GM19397 (cell line): ENCODE data around the gene ANKS4B.
"Not testable (repeated sequence)": the region's sequence is repeated elsewhere in the genome, so short reads cannot be mapped to it uniquely, and the experiment has no call there.

Experiments
- ATAC-seq: cut with Tn5 transposase; IDR thresholded peaks from one replicate; pipeline ENCODE4 v1.9.1; 2021; ENCODE audit warnings: mild to moderate bottlenecking, moderate library complexity; ENCODE audit not compliant: unreplicated experiment

Gene ANKS4B

DNA sequence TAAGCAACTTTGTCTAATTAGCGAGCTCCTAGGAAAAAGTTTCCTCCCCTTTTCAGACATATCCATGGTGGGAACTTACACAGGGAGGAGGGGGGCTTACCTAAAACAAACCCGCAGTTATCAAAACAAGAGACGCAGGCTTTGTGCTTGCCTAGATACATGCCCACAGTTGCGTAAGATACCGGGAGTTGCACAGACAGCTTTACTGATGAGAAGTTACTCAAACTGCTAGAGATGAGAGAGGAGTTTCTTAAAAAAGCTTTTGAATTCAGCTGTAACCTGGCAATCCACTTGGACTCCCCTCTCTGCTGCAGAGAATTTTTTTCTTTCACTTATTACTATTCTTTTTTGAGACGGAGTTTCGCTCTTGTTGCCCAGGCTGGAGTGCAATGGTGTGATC is 15.3 kb upstream of the ANKS4B start:
- no peak for ATAC-seq

DNA sequence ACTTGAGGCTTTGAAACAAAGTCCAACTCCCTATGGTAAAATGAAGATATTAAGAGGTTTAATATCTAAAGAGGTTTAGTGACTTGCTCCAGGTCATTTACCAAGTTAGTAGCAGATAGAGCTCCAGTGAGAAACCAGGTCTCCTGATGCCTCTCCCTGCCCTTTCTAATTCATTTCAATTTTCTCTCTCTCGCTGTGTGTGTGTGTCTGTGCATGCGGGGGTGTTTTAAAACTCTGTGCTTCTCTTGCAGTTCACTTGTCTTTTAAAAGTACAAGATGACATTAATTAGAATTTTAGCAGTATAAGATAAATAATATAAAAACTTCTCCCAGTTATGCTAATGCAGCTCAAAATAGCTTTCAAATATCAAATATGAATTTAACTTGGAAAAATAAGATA is 13.9 kb upstream of the ANKS4B start:
- ATAC-seq = no peak

DNA sequence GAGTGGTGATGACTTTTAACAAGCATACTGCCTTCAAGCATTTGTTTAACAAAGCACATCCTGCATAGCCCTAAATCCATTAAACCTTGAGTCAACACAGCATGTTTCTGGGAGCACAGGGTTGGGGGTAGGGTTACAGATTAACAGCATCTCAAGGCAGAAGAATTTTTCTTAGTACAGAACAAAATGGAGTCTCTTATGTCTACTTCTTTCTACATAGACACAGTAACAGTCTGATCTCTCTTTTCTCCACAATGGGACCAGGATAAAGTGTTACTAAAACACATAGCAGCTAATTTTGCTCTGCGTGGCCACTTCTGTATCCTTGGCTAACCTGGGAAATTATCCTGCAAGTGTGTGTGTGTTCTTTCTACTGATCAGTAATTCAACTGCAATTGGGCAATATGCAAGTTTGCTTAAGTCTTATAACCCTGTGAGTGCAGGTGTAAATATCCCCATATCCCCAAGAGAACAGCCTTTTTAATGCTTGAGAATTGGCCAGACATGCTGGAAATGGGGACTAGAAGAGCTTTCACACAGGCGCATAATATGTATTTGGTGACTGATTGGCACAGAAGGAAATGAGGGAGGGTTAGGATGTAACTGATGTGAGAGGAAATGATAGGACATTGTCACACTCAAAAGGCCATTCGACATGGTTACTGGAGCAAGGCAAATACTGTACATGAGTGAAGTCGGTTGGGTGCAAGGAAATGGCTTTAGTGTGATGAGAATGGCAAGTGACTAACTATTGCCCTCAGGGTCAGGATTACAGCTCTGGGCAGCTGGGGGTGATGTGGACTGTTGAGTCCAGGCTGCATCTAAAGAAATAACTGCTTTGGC is 10.8 kb upstream of the ANKS4B start:
- no peak for ATAC-seq

DNA sequence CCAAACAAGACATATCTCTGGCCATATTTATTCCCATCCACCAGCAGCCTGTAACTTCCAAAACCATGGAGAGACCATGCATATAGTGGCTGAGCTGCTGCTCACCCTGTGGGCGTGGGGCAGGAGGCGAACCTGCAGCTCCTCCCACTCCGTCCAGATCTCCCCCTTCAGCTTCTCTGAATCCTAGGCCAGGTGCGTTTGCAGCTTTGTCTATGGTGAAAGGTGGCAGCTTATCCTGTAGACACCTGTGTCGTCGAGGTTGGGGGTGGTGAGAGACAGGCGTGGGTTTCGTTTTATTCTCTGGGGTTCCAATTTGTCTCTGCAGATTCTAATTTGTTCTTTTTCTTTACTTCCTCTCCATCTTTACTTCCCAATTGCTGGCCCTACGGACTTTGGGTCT is 9.7 kb upstream of the ANKS4B start:
- no peak for ATAC-seq

- no peak for ATAC-seq
Observed at GRCh38 chr16:21224800-21225199, 8.7 kb upstream of the ANKS4B start.

DNA sequence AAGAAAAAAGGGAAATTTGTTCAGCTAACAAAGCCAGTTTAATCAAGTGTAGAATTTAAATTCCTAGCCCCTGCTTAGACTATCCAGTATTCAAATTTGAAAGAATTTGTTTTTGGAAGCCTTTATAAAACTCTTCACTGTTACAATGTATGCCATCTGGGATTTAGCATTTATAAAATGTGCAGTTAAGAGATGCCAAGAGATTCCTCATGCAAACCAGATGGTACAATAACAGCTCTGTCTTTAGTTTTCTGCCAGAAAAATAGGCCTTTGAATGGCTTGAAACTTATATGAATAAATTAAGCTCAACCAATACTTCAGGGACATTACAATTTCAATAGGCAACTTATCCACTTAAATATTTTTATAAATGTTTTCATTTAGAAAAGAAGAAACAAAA is 6.8 kb upstream of the ANKS4B start:
- ATAC-seq = no peak

DNA sequence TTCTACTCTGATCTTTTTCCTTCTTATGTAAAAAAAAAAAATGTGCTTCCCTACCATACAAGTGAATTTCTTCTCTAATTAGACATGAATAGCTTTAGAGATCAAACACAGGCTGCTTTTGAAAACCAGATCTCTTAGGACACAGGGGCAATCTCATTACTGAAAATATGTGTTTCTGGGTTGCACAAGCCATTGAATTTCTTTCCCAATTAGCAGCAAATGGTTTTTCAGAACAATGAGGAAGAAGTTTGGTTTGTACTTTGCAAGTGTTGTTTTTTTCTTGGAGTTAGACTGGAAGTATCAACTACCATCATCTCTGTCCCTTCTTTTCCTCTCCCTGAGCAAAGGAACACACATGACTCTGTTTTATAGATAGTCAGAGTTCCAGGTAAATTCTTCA is 5.6 kb upstream of the ANKS4B start:
- ATAC-seq = no peak

GRCh38 chr16:21228361-21228872 is 5.1 kb upstream of the ANKS4B start:
- ATAC-seq = no peak

- ATAC-seq = no peak
Observed at GRCh38 chr16:21233045-21233520, 416 bp upstream of the ANKS4B start.

- ATAC-seq = no peak
Observed at GRCh38 chr16:21235199-21235585, 1.7 kb downstream of the ANKS4B start.

- no peak for ATAC-seq
Observed at GRCh38 chr16:21236831-21237230, 3.3 kb downstream of the ANKS4B start.

GRCh38 chr16:21239646-21240045 is 6.1 kb downstream of the ANKS4B start:
- ATAC-seq = no peak

DNA sequence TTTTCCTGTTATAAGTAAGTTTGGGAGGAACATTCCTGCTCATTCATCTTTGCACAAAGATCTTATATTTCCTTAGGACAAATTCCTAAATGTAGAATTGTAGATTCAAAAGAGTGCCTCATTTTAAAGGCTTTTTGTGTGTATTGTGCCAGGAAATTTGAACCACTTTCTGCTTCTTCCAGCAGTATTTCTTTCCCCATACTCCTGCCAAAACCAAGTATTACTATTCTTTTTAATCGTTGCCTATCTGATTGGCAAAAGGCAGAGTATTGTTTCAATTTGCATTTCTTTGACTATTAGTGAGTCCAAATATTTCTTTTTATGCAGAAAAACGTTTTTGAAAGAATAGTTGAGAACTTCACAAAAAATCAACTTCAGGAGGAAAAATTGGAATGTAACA is 9.3 kb downstream of the ANKS4B start:
- no peak for ATAC-seq

- ATAC-seq = no peak
Observed at GRCh38 chr16:21244518-21245215, 11.2 kb downstream of the ANKS4B start.

DNA sequence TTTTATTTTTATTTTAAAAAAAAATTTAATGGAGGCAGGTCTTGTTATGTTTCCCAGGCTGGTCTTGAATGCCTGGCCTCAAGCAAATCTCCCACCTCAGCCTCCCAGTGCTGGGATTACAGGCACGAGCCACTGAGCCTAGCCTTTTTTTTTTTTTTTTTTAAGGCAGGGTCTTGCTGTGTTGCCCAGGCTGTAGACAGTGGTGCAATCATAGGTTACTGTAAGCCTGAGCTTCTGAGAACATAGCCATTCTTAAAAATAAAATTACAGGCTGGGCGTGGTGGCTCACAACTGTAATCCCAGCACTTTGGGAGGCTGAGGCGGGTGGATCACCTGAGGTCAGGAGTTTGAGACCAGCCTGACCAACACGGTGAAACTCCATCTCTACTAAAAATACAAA is 14.7 kb downstream of the ANKS4B start:
- not testable (repeated sequence) for ATAC-seq

DNA sequence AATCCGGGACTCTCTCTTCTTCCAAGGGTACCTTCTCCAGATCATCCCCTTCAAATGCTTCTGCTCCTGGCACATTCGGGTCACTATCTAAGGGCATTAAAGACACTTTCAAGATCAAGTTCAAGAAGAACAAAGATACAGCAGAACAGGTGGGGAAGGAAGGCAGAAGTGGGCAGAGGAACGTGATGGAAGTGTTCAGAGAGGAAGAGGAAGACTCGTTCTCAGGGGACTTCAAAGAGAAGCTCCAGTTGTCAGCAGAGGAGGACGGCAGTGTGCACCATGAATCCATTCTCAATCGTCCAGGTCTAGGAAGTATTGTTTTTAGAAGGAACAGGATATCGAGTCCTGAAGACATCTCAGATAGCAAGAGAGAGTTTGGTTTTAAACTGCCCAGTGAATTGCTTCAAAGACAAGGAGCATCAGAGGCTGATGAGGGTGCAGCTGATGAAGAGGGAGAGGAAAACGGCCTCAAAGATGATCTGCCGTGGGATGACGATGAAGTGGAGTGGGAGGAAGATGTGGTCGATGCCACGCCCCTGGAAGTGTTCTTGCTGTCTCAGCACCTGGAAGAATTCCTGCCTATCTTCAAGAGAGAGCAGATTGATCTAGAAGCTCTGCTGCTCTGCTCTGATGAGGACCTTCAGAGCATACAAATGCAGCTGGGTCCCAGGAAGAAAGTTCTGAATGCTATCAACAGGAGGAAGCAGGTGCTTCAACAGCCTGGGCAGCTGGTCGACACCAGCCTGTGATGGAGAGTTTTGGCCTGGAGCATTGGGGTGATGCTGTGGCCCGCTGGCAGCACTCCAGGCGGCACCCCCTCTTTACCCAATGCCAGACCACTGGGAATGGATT is 16.8 kb downstream of the ANKS4B start:
- no peak for ATAC-seq

- ATAC-seq = no peak
Observed at GRCh38 chr16:21253470-21253869, 20.0 kb downstream of the ANKS4B start.

DNA sequence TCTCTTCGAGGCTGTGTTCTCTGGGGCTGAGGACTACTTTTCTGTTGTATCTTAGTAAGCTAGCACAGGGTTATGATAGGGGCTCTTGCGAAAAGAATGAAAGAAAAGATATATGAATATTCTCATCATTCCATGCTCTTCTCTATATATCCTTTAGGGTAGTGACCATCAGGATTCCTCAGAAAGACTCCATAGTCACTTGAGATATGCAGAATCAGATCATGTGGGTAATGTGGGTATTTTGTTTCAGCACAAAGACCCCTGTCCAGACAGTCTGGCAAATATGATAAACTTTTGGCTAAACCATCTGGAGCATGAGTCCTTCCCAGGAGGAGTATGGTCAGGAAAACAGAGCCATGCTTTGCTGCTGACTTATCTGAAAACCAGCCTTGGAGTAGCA is 23.1 kb downstream of the ANKS4B start:
- ATAC-seq = no peak

DNA sequence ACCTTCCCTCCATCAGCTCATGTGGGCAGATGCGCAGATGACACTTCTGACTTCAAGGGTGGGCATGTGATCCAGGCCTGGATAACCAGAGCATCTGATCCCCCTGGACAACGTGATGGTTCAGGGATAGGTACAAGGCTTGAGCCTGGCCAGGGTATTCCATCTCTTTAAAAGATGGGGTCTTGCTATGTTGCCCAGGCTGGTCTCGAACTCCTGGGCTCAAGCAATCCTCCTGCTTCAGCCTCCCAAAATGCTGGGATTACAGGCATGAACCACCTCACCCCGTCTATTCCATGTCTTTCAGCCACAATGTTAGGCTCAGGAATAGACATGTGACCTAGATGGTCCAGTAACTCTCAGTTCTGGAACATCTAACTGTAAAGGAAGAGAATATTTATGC is 23.8 kb downstream of the ANKS4B start:
- ATAC-seq = no peak

DNA sequence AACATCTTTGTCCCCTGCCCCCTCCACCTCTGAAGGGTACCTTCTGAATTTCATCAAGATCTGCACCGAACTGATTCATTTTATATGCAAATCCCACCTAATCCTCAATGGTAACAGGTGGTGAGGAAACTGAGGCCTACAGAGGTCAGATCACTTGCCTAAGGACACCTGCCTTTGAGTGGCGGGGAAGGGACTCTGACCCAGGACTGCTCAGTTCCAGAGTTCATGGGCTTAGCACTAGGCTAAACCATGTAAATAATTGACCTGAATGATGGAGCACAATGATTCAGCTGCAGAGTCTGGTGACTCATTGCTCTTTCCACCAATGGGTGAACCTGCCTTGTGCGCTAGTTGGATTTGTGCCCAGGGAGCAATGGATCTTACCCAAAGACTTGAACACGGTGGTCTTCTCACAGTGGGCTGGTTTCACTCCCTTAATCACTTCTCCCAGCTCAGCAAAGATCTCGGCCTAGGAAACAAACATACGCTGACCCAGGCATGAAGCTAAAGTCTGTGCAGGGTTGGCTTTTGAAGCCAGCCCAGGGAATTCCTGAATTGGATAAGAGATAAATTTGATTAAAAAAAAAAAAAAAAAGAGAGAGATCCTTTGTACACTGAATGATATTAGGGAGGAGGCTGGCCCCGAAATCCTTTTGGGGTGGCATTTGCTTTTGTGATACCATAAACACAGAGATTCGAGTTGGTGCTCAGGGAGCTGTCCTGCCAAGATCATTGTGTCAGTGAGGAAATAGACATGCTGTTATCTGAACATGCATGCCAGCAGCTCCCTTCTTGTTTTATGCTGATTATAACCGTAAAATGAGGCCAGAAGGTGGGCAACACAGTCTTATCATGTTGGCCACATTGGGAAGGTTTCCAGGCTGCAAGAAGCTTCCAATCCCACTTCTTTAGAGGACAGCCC is 27.6 kb downstream of the ANKS4B start:
- no peak for ATAC-seq
